GM10847 (cell line): Measurements from ENCODE around the gene SCIMP.

ENCODE experiments used
- POLR2A ChIP-seq: IDR thresholded peaks from 2 replicates; pipeline ENCODE4 v1.6.1; 2011; ENCODE audit not compliant: insufficient read length; ENCODE audit errors: extremely low read depth

Gene SCIMP

GRCh38 chr17:5234645-5235576 is at the start of gene SCIMP:
Gene SCIMP (minus strand): TSS chr17:5234860. CDS start chr17:5234755, 105 bp downstream.
- peak; percentile 64 for TF ChIP-seq POLR2A

- TF ChIP-seq POLR2A, result no peak
These were observed 49.1 kb upstream of the SCIMP start for GRCh38 chr17:5283571-5284315.

GRCh38 chr17:5282642-5283217 is 48.1 kb upstream of the SCIMP start:
- no peak for TF ChIP-seq POLR2A

GRCh38 chr17:5281814-5282641 is 47.4 kb upstream of the SCIMP start, which contains the start of gene RABEP1:
Gene RABEP1 (plus strand): TSS chr17:5282284. CDS start chr17:5282487, 203 bp downstream.
- TF ChIP-seq POLR2A, result peak; percentile 91

- no peak for TF ChIP-seq POLR2A
These were observed 37.7 kb upstream of the SCIMP start for GRCh38 chr17:5272322-5272721.

GRCh38 chr17:5269241-5269960 is 34.7 kb upstream of the SCIMP start:
- TF ChIP-seq POLR2A, result no peak

GRCh38 chr17:5264893-5265292 is 30.2 kb upstream of the SCIMP start:
- no peak for TF ChIP-seq POLR2A

- TF ChIP-seq POLR2A, result no peak
These were observed 28.8 kb upstream of the SCIMP start for GRCh38 chr17:5263441-5263840.

- TF ChIP-seq POLR2A, result no peak
These were observed 27.8 kb upstream of the SCIMP start for GRCh38 chr17:5262416-5262991.

GRCh38 chr17:5260542-5260941 is 25.9 kb upstream of the SCIMP start:
- TF ChIP-seq POLR2A, result no peak

- TF ChIP-seq POLR2A, result no peak
These were observed 22.5 kb upstream of the SCIMP start for GRCh38 chr17:5257124-5257523.

GRCh38 chr17:5254903-5255521 is 20.4 kb upstream of the SCIMP start:
- no peak for TF ChIP-seq POLR2A

- TF ChIP-seq POLR2A, result no peak
These were observed 19.8 kb upstream of the SCIMP start for GRCh38 chr17:5254414-5254813.
